Neural progenitor cell (in vitro differentiated cells): Measurements from ENCODE around the gene SCGB1D4.

Source experiments
- CTCF ChIP-seq: fragments of 200-600 bp; sonication (generic); IDR thresholded peaks from 2 replicates; pipeline ENCODE4 v1.5.1; 2017; ENCODE audit warnings: antibody characterized with exemption, mild to moderate bottlenecking
- EZH2 ChIP-seq: fragments of 200-600 bp; sonication (generic); IDR thresholded peaks from 2 replicates; pipeline ENCODE4 v1.6.1; 2017; ENCODE audit warnings: antibody characterized with exemption, mild to moderate bottlenecking, moderate library complexity
- EZH2phosphoT487 ChIP-seq: fragments of 200-600 bp; sonication (generic); IDR thresholded peaks from 2 replicates; pipeline ENCODE4 v1.6.1; 2017; ENCODE audit warnings: antibody characterized with exemption

GRCh38 chr11:62253999-62254542, 44.8 kb downstream of the SCGB1D4 start:
- TF ChIP-seq EZH2phosphoT487 (no peak), CTCF (no peak), EZH2 (no peak)
